B cell (primary cell): ENCODE results near the gene MGAT5. TPM values are rescaled to one million over a fixed set of nuclear protein-coding genes. Genes with fewer than 3 reads are reported as not detected.
A peak's percentile ranks its signal among the peaks of the same experiment; 100 is the strongest.

Experiments used
- ATAC-seq: fragments of 200-7000 bp; cut with Tn5 transposase; one replicate; pipeline ENCODE4 v1.10.0; 2021; ENCODE audit warnings: low read depth, mild to moderate bottlenecking, moderate number of reproducible peaks, moderate library complexity
- CTCF ChIA-PET: fragments of 350-600 bp; sonication (Branson Sonifier 250); formaldehyde crosslinking; loops from one replicate; lab custom pipeline; 2021; ENCODE audit warnings: antibody characterized with exemption, inconsistent platforms; lab: Charles Lee
- POLR2A ChIA-PET: fragments of 350-600 bp; sonication (Branson Sonifier 250); formaldehyde crosslinking; loops from one replicate; lab custom pipeline; 2021; ENCODE audit warnings: antibody characterized with exemption; lab: Charles Lee
- DNase-seq: peaks from one replicate; pipeline ENCODE4 v3.0.0; 2013
- H2AFZ ChIP-seq: 2 replicates; pipeline ENCODE4 v1.6.1; 2012; ENCODE audit warnings: mild to moderate bottlenecking, low read depth, low read length; ENCODE audit not compliant: insufficient read depth, poor library complexity, severe bottlenecking
- H3K27ac ChIP-seq, 2 donors: 1 replicate in 1 of 2; 2 replicates in 1 of 2; pipeline ENCODE4 v1.5.1; 2012 to 2013; ENCODE audit warnings: low read length in 2 of 2, mild to moderate bottlenecking in 2 of 2, moderate library complexity in 1 of 2
- H3K27me3 ChIP-seq, 4 experiments: fragments of 200-600 bp in 1 of 4; sonication (generic) in 1 of 4; replicated peaks in 1 of 4; 1 replicate in 2 of 4; 2 replicates in 2 of 4; pipeline versions ENCODE4 v1.6.1 to v1.7.0; 2013 to 2016; ENCODE audit warnings: low read length in 3 of 4, mild to moderate bottlenecking in 2 of 4, mixed read lengths in 1 of 4, moderate library complexity in 1 of 4; ENCODE audit not compliant: insufficient read depth in 4 of 4, control insufficient read depth in 3 of 4; ENCODE audit errors: control extremely low read depth in 1 of 4
- H3K36me3 ChIP-seq, 2 experiments: replicated peaks in 1 of 2; 1 replicate in 1 of 2; 2 replicates in 1 of 2; pipeline versions ENCODE4 v1.6.1 to v1.7.1; 2013; ENCODE audit warnings: low read length in 1 of 2; ENCODE audit not compliant: insufficient read depth in 2 of 2, control insufficient read depth in 1 of 2; ENCODE audit errors: control extremely low read depth in 1 of 2, extremely low read depth in 1 of 2
- H3K4me1 ChIP-seq, 2 donors: fragments of 200-600 bp in 1 of 2; sonication (generic) in 1 of 2; 1 replicate in 1 of 2; 2 replicates in 1 of 2; pipeline versions ENCODE4 v1.5.1 to v1.6.1; 2013 to 2017; ENCODE audit warnings: low read length in 2 of 2; ENCODE audit not compliant: control insufficient read depth in 2 of 2, insufficient read depth in 2 of 2
- H3K4me2 ChIP-seq: replicated peaks from 2 replicates; pipeline ENCODE3; 2012; ENCODE audit warnings: mild to moderate bottlenecking, low read depth, low read length; ENCODE audit not compliant: poor library complexity, severe bottlenecking
- H3K4me3 ChIP-seq, 5 experiments: fragments of 200-600 bp in 1 of 5; sonication (generic) in 1 of 5; 1 replicate in 3 of 5; 2 replicates in 2 of 5; pipeline versions ENCODE4 v1.5.1 to v1.7.0; 2011 to 2016; ENCODE audit warnings: low read length in 4 of 5, mild to moderate bottlenecking in 4 of 5, low read depth in 2 of 5, control low read depth in 1 of 5, moderate library complexity in 1 of 5; ENCODE audit not compliant: insufficient read depth in 1 of 5; ENCODE audit errors: control extremely low read depth in 1 of 5, extremely low read depth in 1 of 5
- H3K79me2 ChIP-seq: fragments of 200-600 bp; sonication (generic); one replicate; pipeline ENCODE4 v1.6.0; 2016; ENCODE audit warnings: low read length; ENCODE audit not compliant: control insufficient read depth, insufficient read depth
- H3K9ac ChIP-seq: fragments of 200-600 bp; sonication (generic); 2 replicates; pipeline ENCODE4 v1.6.1; 2017; ENCODE audit warnings: mild to moderate bottlenecking, low read length, moderate library complexity
- H3K9me3 ChIP-seq, 3 donors: one replicate each; pipeline versions ENCODE4 v1.6.1 to v1.7.1; 2013; ENCODE audit warnings: low read length in 2 of 3; ENCODE audit not compliant: control insufficient read depth in 2 of 3, insufficient read depth in 1 of 3; ENCODE audit errors: control extremely low read depth in 1 of 3
- H4K20me1 ChIP-seq: 2 replicates; pipeline ENCODE4 v1.6.0; 2012; ENCODE audit warnings: mild to moderate bottlenecking, low read length; ENCODE audit not compliant: insufficient read depth, control insufficient read depth, poor library complexity, severe bottlenecking
- H3K27ac Mint-ChIP-seq: one replicate; pipeline ENCODE4 v1.8.0; 2021; ENCODE audit warnings: mixed read lengths
- H3K27me3 Mint-ChIP-seq: one replicate; pipeline ENCODE4 v1.8.0; 2021; ENCODE audit warnings: mixed read lengths
- H3K4me1 Mint-ChIP-seq: one replicate; pipeline ENCODE4 v1.8.0; 2021; ENCODE audit warnings: mixed read lengths
- H3K4me3 Mint-ChIP-seq: one replicate; pipeline ENCODE4 v1.8.0; 2021; ENCODE audit warnings: mixed read lengths
- H3K9me3 Mint-ChIP-seq: one replicate; pipeline ENCODE4 v1.8.0; 2022; ENCODE audit warnings: mixed read lengths; ENCODE audit not compliant: insufficient read depth
- EZH2 ChIP-seq: IDR thresholded peaks from 2 replicates; pipeline ENCODE4 v1.6.1; 2012; ENCODE audit warnings: borderline replicate concordance, low read depth, mild to moderate bottlenecking, moderate library complexity, low read length; ENCODE audit not compliant: insufficient read depth, poor library complexity, severe bottlenecking
- WGBS: methylation state at CpG from one replicate; pipeline ENCODE4 v1.1.5; 2013; ENCODE audit warnings: missing lambda C conversion rate; ENCODE audit not compliant: insufficient coverage; 5-methylcytosine and 5-hydroxymethylcytosine counted together
- intact Hi-C: fragments of 100-400 bp; cut with micrococcal nuclease; formaldehyde crosslinking; loops from one replicate; pipeline ENCODE4 v1.10.0; 2022
- polyA plus RNA-seq: library from polyadenylated mRNA; depleted of rRNA; stranded (reverse); fragments of >200 nt; gene quantifications from 2 replicates; pipeline ENCODE4 v1.2.3, GENCODE V29; 2012
- total RNA-seq, 2 donors: library from RNA; stranded (reverse); fragments of 120-200 nt in 1 of 2; gene quantifications; 1 replicate in 1 of 2; 2 replicates in 1 of 2; pipeline versions ENCODE4 v1.2.3 to v1.2.4, GENCODE V29; 2013 to 2022
- TF ChIP-seq, protein P1 (sequence below): fragments of 200-600 bp; IDR thresholded peaks from one replicate; pipeline ENCODE4 v1.8.0; 2022; ENCODE audit warnings: antibody characterized with exemption, mild to moderate bottlenecking

MGAT5 gene
- total and polyA plus RNA-seq, 2 donors (not counting 1 experiment from before 2014, with no cell fraction given): 27.2 to 184 TPM

- DNase-seq (no peak), ATAC-seq (no peak)
- H3K4me3 ChIP-seq: no peak overlapping the region
- peaks cover 2 to 6% (median 3%) of the 10 kb centered on the region in 3 donors for H3K9me3 ChIP-seq
- H3K79me2 ChIP-seq: peaks cover 95% of the 10 kb centered on the region
- no peak overlapping the region for H2AFZ ChIP-seq
- no CpG with 5 or more reads among the region's 4 CpGs for WGBS
- no peaks in the 10 kb centered on the region for H3K27me3 ChIP-seq
- CTCF ChIA-PET: interaction anchor here (0.9 to 1.5 kb wide), 3 partner anchors 31 to 390 kb away, joined by 3 to 5 read pairs (median 4); no protein-coding TSS in a partner anchor
- peak overlapping the region; percentile 48 for H3K4me3 Mint-ChIP-seq
- H3K9ac ChIP-seq: no peak overlapping the region
- intact Hi-C loops: loop anchor here (5.0 kb wide), 1 partner anchor 640 kb away; the partner anchor contains the start of gene CCNT2
- peaks cover 14 to 27% of the 10 kb centered on the region in 2 experiments for H3K36me3 ChIP-seq
- peaks cover 97% of the 10 kb centered on the region in 2 donors for H3K4me1 ChIP-seq
- H3K27ac ChIP-seq: peak overlapping the region; percentile 54 to 75
- peaks cover 8% of the 10 kb centered on the region for H3K9me3 Mint-ChIP-seq
- TF ChIP-seq, protein P1, sequence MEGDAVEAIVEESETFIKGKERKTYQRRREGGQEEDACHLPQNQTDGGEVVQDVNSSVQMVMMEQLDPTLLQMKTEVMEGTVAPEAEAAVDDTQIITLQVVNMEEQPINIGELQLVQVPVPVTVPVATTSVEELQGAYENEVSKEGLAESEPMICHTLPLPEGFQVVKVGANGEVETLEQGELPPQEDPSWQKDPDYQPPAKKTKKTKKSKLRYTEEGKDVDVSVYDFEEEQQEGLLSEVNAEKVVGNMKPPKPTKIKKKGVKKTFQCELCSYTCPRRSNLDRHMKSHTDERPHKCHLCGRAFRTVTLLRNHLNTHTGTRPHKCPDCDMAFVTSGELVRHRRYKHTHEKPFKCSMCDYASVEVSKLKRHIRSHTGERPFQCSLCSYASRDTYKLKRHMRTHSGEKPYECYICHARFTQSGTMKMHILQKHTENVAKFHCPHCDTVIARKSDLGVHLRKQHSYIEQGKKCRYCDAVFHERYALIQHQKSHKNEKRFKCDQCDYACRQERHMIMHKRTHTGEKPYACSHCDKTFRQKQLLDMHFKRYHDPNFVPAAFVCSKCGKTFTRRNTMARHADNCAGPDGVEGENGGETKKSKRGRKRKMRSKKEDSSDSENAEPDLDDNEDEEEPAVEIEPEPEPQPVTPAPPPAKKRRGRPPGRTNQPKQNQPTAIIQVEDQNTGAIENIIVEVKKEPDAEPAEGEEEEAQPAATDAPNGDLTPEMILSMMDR: no peak
- TF ChIP-seq EZH2: no peak
- H3K27me3 Mint-ChIP-seq: no peaks in the 10 kb centered on the region
- POLR2A ChIA-PET: no interaction called here
- H3K4me2 ChIP-seq: peak overlapping the region; percentile 18
- H3K27ac Mint-ChIP-seq: peak overlapping the region; percentile 83
- H4K20me1 ChIP-seq: no peaks in the 10 kb centered on the region
- peaks cover 98% of the 10 kb centered on the region for H3K4me1 Mint-ChIP-seq
Observed at GRCh38 chr2:134277223-134277622, 23.4 kb downstream of the MGAT5 start.

DNA sequence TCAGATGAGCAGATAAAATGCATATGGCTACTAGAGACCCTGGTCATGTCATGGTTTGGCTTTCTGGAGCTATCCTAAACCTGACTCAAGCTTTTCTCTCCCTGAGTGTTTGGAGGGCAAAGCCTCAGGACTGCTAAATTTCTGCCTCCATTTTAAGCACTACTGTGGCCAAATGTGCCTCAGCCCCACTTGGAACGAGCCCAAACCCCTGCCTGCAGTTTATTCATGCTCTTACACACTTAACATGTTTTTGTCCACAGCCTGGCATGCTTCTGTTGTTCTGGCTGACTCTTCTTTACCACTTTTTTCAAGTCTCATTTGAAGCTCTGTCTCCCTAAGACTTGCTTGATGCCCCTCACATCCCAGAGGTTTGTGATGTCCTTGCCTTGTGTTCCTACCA, 24.7 kb downstream of the MGAT5 start:
- TF ChIP-seq, protein P1: no peak
- TF ChIP-seq EZH2: no peak
- H3K9me3 Mint-ChIP-seq: peaks cover 8% of the 10 kb centered on the region
- peaks cover 98% of the 10 kb centered on the region for H3K4me1 Mint-ChIP-seq
- peaks cover 97% of the 10 kb centered on the region in 2 donors for H3K4me1 ChIP-seq
- peak overlapping the region; percentile 48 for H3K4me3 Mint-ChIP-seq
- H4K20me1 ChIP-seq: no peaks in the 10 kb centered on the region
- 92% methylated on average over 1 of the region's 1 CpG for WGBS
- ATAC-seq (no peak), DNase-seq (no peak)
- H3K4me3 ChIP-seq: no peak overlapping the region
- no peaks in the 10 kb centered on the region for H3K27me3 ChIP-seq
- H3K9me3 ChIP-seq: peaks cover 2 to 6% (median 3%) of the 10 kb centered on the region in 3 donors
- peak overlapping the region; percentile 87 for H3K27ac Mint-ChIP-seq
- no peak overlapping the region for H3K9ac ChIP-seq
- POLR2A ChIA-PET: interaction anchor here (0.9 kb wide), 1 partner anchor 25 kb away, joined by 3 read pairs; the partner anchor contains the start of gene MGAT5
- H3K79me2 ChIP-seq: peaks cover 95% of the 10 kb centered on the region
- peaks cover 10 to 21% of the 10 kb centered on the region in 2 experiments for H3K36me3 ChIP-seq
- H3K4me2 ChIP-seq: peak overlapping the region; percentile 36
- intact Hi-C loops: loop anchor here (5.0 kb wide), 1 partner anchor 639 kb away; the partner anchor contains the start of gene CCNT2
- H2AFZ ChIP-seq: no peak overlapping the region
- CTCF ChIA-PET: interaction anchor here (0.9 to 3.7 kb wide), 8 partner anchors 16 to 391 kb away, joined by 3 to 14 read pairs (median 4); no protein-coding TSS in a partner anchor
- H3K27ac ChIP-seq: peak overlapping the region; percentile 40 to 75
- no peaks in the 10 kb centered on the region for H3K27me3 Mint-ChIP-seq
